Loucy (cell line): ENCODE results near the gene TMOD4.

Source experiments
- H2AFZ ChIP-seq: fragments of 200-600 bp; sonication (generic); 2 replicates; pipeline ENCODE4 v1.6.0; 2016; ENCODE audit warnings: antibody characterized with exemption, mild to moderate bottlenecking, low read length, moderate library complexity
- H3F3A ChIP-seq: fragments of 200-600 bp; 2 replicates; pipeline ENCODE4 v1.6.0; 2016; ENCODE audit warnings: antibody characterized with exemption, low read depth, mild to moderate bottlenecking
- H3K27me3 ChIP-seq: fragments of 200-600 bp; sonication (generic); 2 replicates; pipeline ENCODE4 v1.6.1; 2014; ENCODE audit warnings: low read length, mild to moderate bottlenecking; ENCODE audit not compliant: insufficient read depth, poor library complexity, severe bottlenecking
- H3K36me3 ChIP-seq: fragments of 200-600 bp; sonication (generic); 2 replicates; pipeline ENCODE4 v1.6.1; 2016; ENCODE audit warnings: low read length; ENCODE audit not compliant: insufficient read depth
- H3K4me1 ChIP-seq: fragments of 200-600 bp; sonication (generic); 2 replicates; pipeline ENCODE4 v1.5.1; 2014; ENCODE audit warnings: low read length, mild to moderate bottlenecking; ENCODE audit not compliant: insufficient read depth, poor library complexity, severe bottlenecking
- H3K4me2 ChIP-seq: fragments of 200-600 bp; sonication (generic); 2 replicates; pipeline ENCODE4 v1.6.0; 2014; ENCODE audit warnings: antibody characterized with exemption, low read length, low read depth, mild to moderate bottlenecking; ENCODE audit not compliant: poor library complexity, severe bottlenecking
- H3K4me3 ChIP-seq: fragments of 200-600 bp; sonication (generic); 2 replicates; pipeline ENCODE4 v1.5.1; 2014; ENCODE audit warnings: low read length, mild to moderate bottlenecking, mixed read lengths; ENCODE audit not compliant: poor library complexity, severe bottlenecking
- H3K79me2 ChIP-seq: fragments of 200-600 bp; sonication (generic); 2 replicates; pipeline ENCODE4 v1.6.1; 2014; ENCODE audit warnings: low read length; ENCODE audit not compliant: insufficient read depth
- H3K9ac ChIP-seq: fragments of 200-600 bp; sonication (generic); 2 replicates; pipeline ENCODE4 v1.6.0; 2014; ENCODE audit warnings: mild to moderate bottlenecking, low read depth, low read length, moderate library complexity; ENCODE audit not compliant: poor library complexity, severe bottlenecking
- H3K9me2 ChIP-seq: fragments of 200-600 bp; sonication (generic); replicated peaks from 2 replicates; pipeline ENCODE4 v1.6.1; 2016; ENCODE audit warnings: low read depth, low read length, mixed read lengths
- H3K9me3 ChIP-seq: fragments of 200-600 bp; sonication (generic); 2 replicates; pipeline ENCODE4 v1.6.1; 2014; ENCODE audit warnings: mild to moderate bottlenecking, antibody characterized with exemption, low read length, low read depth; ENCODE audit not compliant: insufficient read depth
- H4K20me1 ChIP-seq: fragments of 200-600 bp; sonication (generic); 2 replicates; pipeline ENCODE4 v1.6.0; 2014; ENCODE audit warnings: antibody characterized with exemption, low read length, mild to moderate bottlenecking; ENCODE audit not compliant: insufficient read depth, poor library complexity, severe bottlenecking
- EZH2phosphoT487 ChIP-seq: fragments of 200-600 bp; IDR thresholded peaks from 2 replicates; pipeline ENCODE4 v1.6.1; 2018; ENCODE audit warnings: antibody characterized with exemption, mild to moderate bottlenecking, moderate library complexity, borderline replicate concordance
- TF ChIP-seq, protein P1 (sequence below): fragments of 200-600 bp; sonication (generic); conservative IDR thresholded peaks from 2 replicates; pipeline ENCODE4 v1.5.1; 2014; ENCODE audit warnings: mild to moderate bottlenecking, antibody characterized with exemption, low read length

The TMOD4 gene

DNA sequence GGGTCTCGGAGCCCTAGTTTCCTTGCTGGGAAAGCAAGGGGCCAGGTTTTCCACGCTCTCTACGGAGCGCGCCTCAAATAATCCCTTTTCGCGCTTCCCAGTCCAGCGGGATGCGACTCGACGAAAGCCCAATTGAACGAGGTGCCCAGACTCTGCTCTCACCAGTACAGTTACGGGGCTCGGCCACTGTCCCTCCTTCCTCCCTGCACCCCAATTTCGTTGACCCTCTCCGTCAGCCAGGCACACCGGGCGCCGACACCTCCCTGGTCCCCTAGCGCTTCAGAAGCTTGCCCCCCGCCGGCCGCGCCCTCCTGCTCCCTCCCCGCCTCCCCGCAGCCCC is 29.7 kb downstream of the TMOD4 start:
- no peak for TF ChIP-seq EZH2phosphoT487
- TF ChIP-seq, protein P1, sequence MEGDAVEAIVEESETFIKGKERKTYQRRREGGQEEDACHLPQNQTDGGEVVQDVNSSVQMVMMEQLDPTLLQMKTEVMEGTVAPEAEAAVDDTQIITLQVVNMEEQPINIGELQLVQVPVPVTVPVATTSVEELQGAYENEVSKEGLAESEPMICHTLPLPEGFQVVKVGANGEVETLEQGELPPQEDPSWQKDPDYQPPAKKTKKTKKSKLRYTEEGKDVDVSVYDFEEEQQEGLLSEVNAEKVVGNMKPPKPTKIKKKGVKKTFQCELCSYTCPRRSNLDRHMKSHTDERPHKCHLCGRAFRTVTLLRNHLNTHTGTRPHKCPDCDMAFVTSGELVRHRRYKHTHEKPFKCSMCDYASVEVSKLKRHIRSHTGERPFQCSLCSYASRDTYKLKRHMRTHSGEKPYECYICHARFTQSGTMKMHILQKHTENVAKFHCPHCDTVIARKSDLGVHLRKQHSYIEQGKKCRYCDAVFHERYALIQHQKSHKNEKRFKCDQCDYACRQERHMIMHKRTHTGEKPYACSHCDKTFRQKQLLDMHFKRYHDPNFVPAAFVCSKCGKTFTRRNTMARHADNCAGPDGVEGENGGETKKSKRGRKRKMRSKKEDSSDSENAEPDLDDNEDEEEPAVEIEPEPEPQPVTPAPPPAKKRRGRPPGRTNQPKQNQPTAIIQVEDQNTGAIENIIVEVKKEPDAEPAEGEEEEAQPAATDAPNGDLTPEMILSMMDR: no peak
- no peaks in the 10 kb centered on the region for H4K20me1 ChIP-seq
- no peaks in the 10 kb centered on the region for H3K9me2 ChIP-seq
- H3K9ac ChIP-seq: peak overlapping the region; percentile 66
- H3K4me2 ChIP-seq: peak overlapping the region; percentile 84
- peaks cover 15% of the 10 kb centered on the region for H3K27me3 ChIP-seq
- no peaks in the 10 kb centered on the region for H3K36me3 ChIP-seq
- H3K79me2 ChIP-seq: no peaks in the 10 kb centered on the region
- H3K4me1 ChIP-seq: peaks cover 7% of the 10 kb centered on the region
- peak overlapping the region; percentile 78 for H3K4me3 ChIP-seq
- H3F3A ChIP-seq: no peaks in the 10 kb centered on the region
- H3K9me3 ChIP-seq: no peaks in the 10 kb centered on the region
- peak overlapping the region; percentile 98 for H2AFZ ChIP-seq

GRCh38 chr1:151145304-151146071 is 30.3 kb downstream of the TMOD4 start:
- Histone ChIP-seq H3K79me2 (no peaks in the 10 kb centered on the region), H3F3A (no peaks in the 10 kb centered on the region), H3K4me1 (peaks cover 7% of the 10 kb centered on the region), H3K9ac (no peak overlapping the region), H4K20me1 (no peaks in the 10 kb centered on the region), H3K27me3 (peaks cover 15% of the 10 kb centered on the region), H3K9me2 (no peaks in the 10 kb centered on the region), H3K4me3 (peak overlapping the region; percentile 78), H2AFZ (no peak overlapping the region; the same call in 1 of the 2 replicates), H3K36me3 (no peaks in the 10 kb centered on the region), H3K4me2 (peak overlapping the region; percentile 84), H3K9me3 (no peaks in the 10 kb centered on the region)
- TF ChIP-seq, protein P1: no peak
- no peak for TF ChIP-seq EZH2phosphoT487

DNA sequence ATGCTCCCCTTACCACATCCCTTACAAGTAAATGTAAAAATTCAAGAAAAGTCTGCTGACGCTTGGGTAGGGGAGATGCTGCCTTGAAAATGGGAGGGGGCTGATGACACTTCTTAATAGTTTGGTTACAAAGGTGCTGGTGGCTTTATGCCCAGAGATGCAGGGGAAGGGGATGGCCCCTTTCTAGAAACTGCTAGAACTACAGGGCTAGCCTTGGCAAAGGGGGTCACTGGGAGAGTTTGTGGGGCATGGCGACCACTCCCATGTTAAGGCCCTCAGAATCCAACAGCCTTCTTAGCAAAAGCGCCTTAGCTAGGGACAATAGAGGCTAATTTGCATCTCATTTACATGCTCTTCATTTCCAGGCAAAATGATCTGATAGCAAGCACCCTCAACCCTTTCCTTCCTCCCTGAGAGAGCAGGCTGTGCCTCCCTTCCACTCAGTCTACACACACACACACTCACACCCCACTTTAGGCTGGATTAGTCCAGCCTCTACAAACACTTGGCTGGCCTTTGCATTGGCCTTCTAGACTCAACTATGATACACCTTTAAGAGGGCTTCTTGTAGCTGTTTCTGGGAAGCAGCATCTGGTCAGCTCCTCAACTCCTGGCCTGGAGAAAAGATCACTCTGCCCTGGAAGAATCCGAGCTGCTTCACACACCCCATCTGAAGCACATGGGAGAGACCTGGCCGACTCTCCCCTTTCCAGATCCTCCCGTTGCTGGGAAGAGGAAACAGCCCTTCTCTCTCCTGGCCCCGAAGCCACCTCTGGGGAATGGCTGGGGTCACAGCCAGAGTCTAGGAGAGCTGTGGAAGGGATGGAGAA is 31.1 kb downstream of the TMOD4 start:
- H3K4me2 ChIP-seq: no peak overlapping the region
- H3K4me3 ChIP-seq: no peak overlapping the region
- no peaks in the 10 kb centered on the region for H3F3A ChIP-seq
- H3K9me3 ChIP-seq: no peaks in the 10 kb centered on the region
- no peak overlapping the region for H2AFZ ChIP-seq
- H3K36me3 ChIP-seq: no peaks in the 10 kb centered on the region
- no peak overlapping the region for H3K9ac ChIP-seq
- peaks cover 15% of the 10 kb centered on the region for H3K27me3 ChIP-seq
- H3K79me2 ChIP-seq: no peaks in the 10 kb centered on the region
- TF ChIP-seq, protein P1: no peak
- TF ChIP-seq EZH2phosphoT487: no peak
- H3K9me2 ChIP-seq: no peaks in the 10 kb centered on the region
- H4K20me1 ChIP-seq: no peaks in the 10 kb centered on the region
- H3K4me1 ChIP-seq: peaks cover 7% of the 10 kb centered on the region
